ENCODE data around the gene EXD1. TPM values are rescaled to one million over a fixed set of nuclear protein-coding genes. Genes with fewer than 3 reads are reported as not detected.

The EXD1 gene
- total RNA-seq, 1 experiment from 2014 or later: not detected

DNA sequence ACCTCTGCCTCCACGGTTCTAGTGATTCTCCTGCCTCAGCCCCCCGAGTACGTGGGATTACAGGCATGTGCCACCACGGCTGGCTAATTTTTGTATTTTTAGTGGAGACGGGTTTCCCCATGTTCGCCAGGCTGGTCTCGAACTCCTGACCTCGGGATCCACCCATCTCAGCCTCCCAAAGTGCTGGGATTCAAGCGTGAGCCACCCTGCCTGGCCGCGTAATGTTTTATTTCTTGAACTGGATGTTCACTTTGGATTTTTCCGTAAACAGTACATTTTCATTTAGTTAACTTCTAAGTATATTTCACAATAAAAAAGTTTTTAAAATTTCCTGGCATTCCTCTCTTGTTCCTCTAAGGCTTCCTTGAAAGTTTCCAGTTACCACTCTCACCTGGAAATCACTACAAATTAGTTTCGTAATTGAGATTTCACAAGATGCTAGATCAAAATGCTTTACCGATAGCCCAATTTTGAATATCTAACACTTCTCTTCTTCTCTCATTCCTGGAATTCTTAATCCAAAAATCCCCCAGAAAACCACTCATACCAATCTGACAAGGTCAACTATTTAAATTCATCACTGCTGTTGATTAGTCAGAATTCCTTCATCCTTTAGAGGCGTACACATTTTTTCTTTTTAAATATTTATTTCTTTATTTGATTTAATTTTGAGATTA, 69.8 kb downstream of the EXD1 start:
- intact Hi-C loops (cut with micrococcal nuclease): no loop called here
- no peaks in the 10 kb centered on the region for H4K20me1 ChIP-seq (ENCODE audit: insufficient read depth)
- ATAC-seq: no peak
- POLR2A ChIA-PET: no interaction called here
- no peak overlapping the region for H3K4me2 ChIP-seq (ENCODE audit: low read length)
- no peak overlapping the region for H3K27ac ChIP-seq (ENCODE audit: low read depth, low read length)
- RAD21 ChIA-PET (ENCODE audit: low non-redundant PET in 1 of 2, low total read pairs in 2 of 2, uncharacterized antibody in 2 of 2, unreplicated experiment in 2 of 2): no interaction called here
- H3K4me1 ChIP-seq (ENCODE audit: control insufficient read depth in 1 of 2, insufficient read depth in 2 of 2, low read length in 2 of 2): no peaks in the 10 kb centered on the region
- H2AFZ ChIP-seq (ENCODE audit: low read depth, low read length, poor library complexity, severe bottlenecking): no peak overlapping the region
- no peaks in the 10 kb centered on the region for H3K79me2 ChIP-seq (ENCODE audit: insufficient read depth, low read length)
- no peak for TF ChIP-seq ZNF274 (IDR thresholded peaks at IDR 0.05; ENCODE audit: low read depth, low read length)
- TF ChIP-seq EZH2phosphoT487 (IDR thresholded peaks at IDR 0.05; ENCODE audit: borderline replicate concordance): no peak
- no peak for TF ChIP-seq EZH2 (IDR thresholded peaks at IDR 0.05)
- no peak for TF ChIP-seq ZFX (IDR thresholded peaks at IDR 0.05)
- TF ChIP-seq, protein P1, sequence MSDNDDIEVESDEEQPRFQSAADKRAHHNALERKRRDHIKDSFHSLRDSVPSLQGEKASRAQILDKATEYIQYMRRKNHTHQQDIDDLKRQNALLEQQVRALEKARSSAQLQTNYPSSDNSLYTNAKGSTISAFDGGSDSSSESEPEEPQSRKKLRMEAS (IDR thresholded peaks at IDR 0.05): no peak
- H3K36me3 ChIP-seq (ENCODE audit: control insufficient read depth in 1 of 2, insufficient read depth in 2 of 2, low read length in 2 of 2): no peaks in the 10 kb centered on the region
- CTCF ChIA-PET: no interaction called here
- no peaks in the 10 kb centered on the region for H3K9me3 ChIP-seq (ENCODE audit: control insufficient read depth in 1 of 2, insufficient read depth in 1 of 2, low read depth in 1 of 2, low read length in 2 of 2)
- no peak for DNase-seq (ENCODE audit: low read depth, low spot score)
- no TSS peak for BruUV-seq (replicated peaks)
- H3K27me3 ChIP-seq (ENCODE audit: insufficient read depth, low read length): no peaks in the 10 kb centered on the region
- H3K9ac ChIP-seq (ENCODE audit: low read length): no peak overlapping the region
- H3K4me3 ChIP-seq (replicated peaks in 1 of 2; ENCODE audit: low read depth in 1 of 2, low read length in 2 of 2): no peak overlapping the region
- H3K9me2 ChIP-seq (ENCODE audit: insufficient read depth): no peaks in the 10 kb centered on the region

DNA sequence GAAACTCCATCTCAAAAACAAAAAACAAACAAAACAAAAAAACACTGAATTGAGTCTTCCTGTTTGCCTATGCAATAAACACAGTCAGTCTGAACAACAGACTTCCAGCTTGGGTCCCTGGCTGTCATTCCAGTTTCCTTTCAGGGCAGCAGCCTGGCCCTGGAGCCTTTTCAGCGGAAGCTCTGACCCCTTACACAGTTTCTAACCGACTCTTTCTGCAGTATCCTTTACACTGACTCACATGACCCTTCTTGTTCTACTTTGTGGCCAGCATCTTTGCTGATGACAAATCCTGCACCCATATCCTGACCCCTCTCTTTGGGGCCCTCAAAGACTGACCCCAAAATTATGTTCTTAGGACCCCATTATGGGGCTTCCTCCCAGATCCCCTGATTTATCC, 76.1 kb downstream of the EXD1 start:
- no peak overlapping the region for H3K9ac ChIP-seq (ENCODE audit: low read length)
- BruUV-seq (replicated peaks): no TSS peak
- H3K9me3 ChIP-seq (ENCODE audit: control insufficient read depth in 1 of 2, insufficient read depth in 1 of 2, low read depth in 1 of 2, low read length in 2 of 2): no peaks in the 10 kb centered on the region
- H3K4me2 ChIP-seq (ENCODE audit: low read length): no peak overlapping the region
- CTCF ChIA-PET: no interaction called here
- DNase-seq (ENCODE audit: low read depth, low spot score) (no peak), ATAC-seq (no peak)
- no peaks in the 10 kb centered on the region for H3K9me2 ChIP-seq (ENCODE audit: insufficient read depth)
- H2AFZ ChIP-seq (ENCODE audit: low read depth, low read length, poor library complexity, severe bottlenecking): no peak overlapping the region
- no peaks in the 10 kb centered on the region for H3K79me2 ChIP-seq (ENCODE audit: insufficient read depth, low read length)
- no peaks in the 10 kb centered on the region for H3K36me3 ChIP-seq (ENCODE audit: control insufficient read depth in 1 of 2, insufficient read depth in 2 of 2, low read length in 2 of 2)
- RAD21 ChIA-PET (ENCODE audit: low non-redundant PET in 1 of 2, low total read pairs in 2 of 2, uncharacterized antibody in 2 of 2, unreplicated experiment in 2 of 2): no interaction called here
- H3K27me3 ChIP-seq (ENCODE audit: insufficient read depth, low read length): no peaks in the 10 kb centered on the region
- H3K27ac ChIP-seq (ENCODE audit: low read depth, low read length): no peak overlapping the region
- POLR2A ChIA-PET: interaction anchor here (0.6 kb wide), 1 partner anchor 226 kb away, joined by 3 read pairs; the partner anchor contains the start of gene DLL4
- H4K20me1 ChIP-seq (ENCODE audit: insufficient read depth): no peaks in the 10 kb centered on the region
- no peak overlapping the region for H3K4me3 ChIP-seq (replicated peaks in 1 of 2; ENCODE audit: low read depth in 1 of 2, low read length in 2 of 2)
- intact Hi-C loops (cut with micrococcal nuclease): no loop called here
- H3K4me1 ChIP-seq (ENCODE audit: control insufficient read depth in 1 of 2, insufficient read depth in 2 of 2, low read length in 2 of 2): peaks cover 5 to 15% of the 10 kb centered on the region in 2 experiments; a peak in 3 of 4 replicates
- TF ChIP-seq, protein P2, sequence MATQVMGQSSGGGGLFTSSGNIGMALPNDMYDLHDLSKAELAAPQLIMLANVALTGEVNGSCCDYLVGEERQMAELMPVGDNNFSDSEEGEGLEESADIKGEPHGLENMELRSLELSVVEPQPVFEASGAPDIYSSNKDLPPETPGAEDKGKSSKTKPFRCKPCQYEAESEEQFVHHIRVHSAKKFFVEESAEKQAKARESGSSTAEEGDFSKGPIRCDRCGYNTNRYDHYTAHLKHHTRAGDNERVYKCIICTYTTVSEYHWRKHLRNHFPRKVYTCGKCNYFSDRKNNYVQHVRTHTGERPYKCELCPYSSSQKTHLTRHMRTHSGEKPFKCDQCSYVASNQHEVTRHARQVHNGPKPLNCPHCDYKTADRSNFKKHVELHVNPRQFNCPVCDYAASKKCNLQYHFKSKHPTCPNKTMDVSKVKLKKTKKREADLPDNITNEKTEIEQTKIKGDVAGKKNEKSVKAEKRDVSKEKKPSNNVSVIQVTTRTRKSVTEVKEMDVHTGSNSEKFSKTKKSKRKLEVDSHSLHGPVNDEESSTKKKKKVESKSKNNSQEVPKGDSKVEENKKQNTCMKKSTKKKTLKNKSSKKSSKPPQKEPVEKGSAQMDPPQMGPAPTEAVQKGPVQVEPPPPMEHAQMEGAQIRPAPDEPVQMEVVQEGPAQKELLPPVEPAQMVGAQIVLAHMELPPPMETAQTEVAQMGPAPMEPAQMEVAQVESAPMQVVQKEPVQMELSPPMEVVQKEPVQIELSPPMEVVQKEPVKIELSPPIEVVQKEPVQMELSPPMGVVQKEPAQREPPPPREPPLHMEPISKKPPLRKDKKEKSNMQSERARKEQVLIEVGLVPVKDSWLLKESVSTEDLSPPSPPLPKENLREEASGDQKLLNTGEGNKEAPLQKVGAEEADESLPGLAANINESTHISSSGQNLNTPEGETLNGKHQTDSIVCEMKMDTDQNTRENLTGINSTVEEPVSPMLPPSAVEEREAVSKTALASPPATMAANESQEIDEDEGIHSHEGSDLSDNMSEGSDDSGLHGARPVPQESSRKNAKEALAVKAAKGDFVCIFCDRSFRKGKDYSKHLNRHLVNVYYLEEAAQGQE (IDR thresholded peaks at IDR 0.05; ENCODE audit: low read depth): no peak
- no peak for TF ChIP-seq ZFX (IDR thresholded peaks at IDR 0.05)
- no peak for TF ChIP-seq SP1 (IDR thresholded peaks at IDR 0.05; ENCODE audit: low read depth)
- no peak for TF ChIP-seq EGR1 (IDR thresholded peaks at IDR 0.05; ENCODE audit: low read depth)
- TF ChIP-seq CEBPB (IDR thresholded peaks at IDR 0.05; ENCODE audit: low read depth): no peak
- no peak for TF ChIP-seq RAD21 (IDR thresholded peaks at IDR 0.05; ENCODE audit: low read depth)
- no peak for TF ChIP-seq ZNF274 (IDR thresholded peaks at IDR 0.05; ENCODE audit: low read depth, low read length)
- TF ChIP-seq POLR2A (IDR thresholded peaks at IDR 0.05; ENCODE audit: borderline replicate concordance, extremely low read depth, insufficient read depth, insufficient read length): no peak
- no peak for TF ChIP-seq YY1 (IDR thresholded peaks at IDR 0.05; ENCODE audit: extremely low read depth, insufficient replicate concordance, low read depth, low read length)
- no peak for TF ChIP-seq TCF7L2 (IDR thresholded peaks at IDR 0.05; ENCODE audit: borderline replicate concordance, extremely low read depth, insufficient read depth, insufficient read length)
- TF ChIP-seq POLR2AphosphoS5 (IDR thresholded peaks at IDR 0.05; ENCODE audit: low read depth, low read length): no peak
- TF ChIP-seq EZH2phosphoT487 (IDR thresholded peaks at IDR 0.05; ENCODE audit: borderline replicate concordance): no peak
- no peak for TF ChIP-seq SIN3A (IDR thresholded peaks at IDR 0.05; ENCODE audit: low read depth)
- TF ChIP-seq, protein P3, sequence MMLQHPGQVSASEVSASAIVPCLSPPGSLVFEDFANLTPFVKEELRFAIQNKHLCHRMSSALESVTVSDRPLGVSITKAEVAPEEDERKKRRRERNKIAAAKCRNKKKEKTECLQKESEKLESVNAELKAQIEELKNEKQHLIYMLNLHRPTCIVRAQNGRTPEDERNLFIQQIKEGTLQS (IDR thresholded peaks at IDR 0.05): no peak
- TF ChIP-seq CBX3 (IDR thresholded peaks at IDR 0.05; ENCODE audit: low read depth): no peak
- no peak for TF ChIP-seq ELF1 (IDR thresholded peaks at IDR 0.05; ENCODE audit: borderline replicate concordance, low read depth)
